A204.1 (cell line): ENCODE data around the gene PBLD.
"Not testable (repeated sequence)": the region's sequence is repeated elsewhere in the genome, so short reads cannot be mapped to it uniquely, and the experiment has no call there.

Experiments
- FAIRE-seq: peaks from 2 replicates; lab custom pipeline; 2012; peaks lifted over from hg19 to GRCh38; lab: Jason Lieb, UNC

Gene PBLD

GRCh38 chr10:68330852-68331454 is 1.8 kb downstream of the PBLD start:
- no peak for FAIRE-seq

GRCh38 chr10:68329506-68329861 is 3.2 kb downstream of the PBLD start:
- no peak for FAIRE-seq

- no peak for FAIRE-seq
These were observed 4.6 kb downstream of the PBLD start for GRCh38 chr10:68327889-68328786.

- FAIRE-seq: not testable (repeated sequence)
These were observed 8.3 kb downstream of the PBLD start for GRCh38 chr10:68324396-68324795.

- FAIRE-seq: no peak
These were observed 14.2 kb downstream of the PBLD start for GRCh38 chr10:68318331-68319059.

GRCh38 chr10:68315582-68315981 is 17.1 kb downstream of the PBLD start:
- FAIRE-seq: no peak

GRCh38 chr10:68314930-68315329 is 17.8 kb downstream of the PBLD start:
- FAIRE-seq: not testable (repeated sequence)

- no peak for FAIRE-seq
These were observed 22.2 kb downstream of the PBLD start for GRCh38 chr10:68310531-68310930.

- peak; percentile 68 for FAIRE-seq
These were observed 26.9 kb downstream of the PBLD start for GRCh38 chr10:68305854-68306253.

- FAIRE-seq: no peak
These were observed 28.8 kb downstream of the PBLD start for GRCh38 chr10:68303849-68304412.

- no peak for FAIRE-seq
These were observed 29.9 kb downstream of the PBLD start for GRCh38 chr10:68302871-68303270.

- no peak for FAIRE-seq
These were observed 30.3 kb downstream of the PBLD start for GRCh38 chr10:68302503-68302823.

GRCh38 chr10:68301790-68302502 is 30.8 kb downstream of the PBLD start:
- peak; percentile 97 for FAIRE-seq

GRCh38 chr10:68301301-68301700 is 31.4 kb downstream of the PBLD start:
- no peak for FAIRE-seq

- no peak for FAIRE-seq
These were observed 35.7 kb downstream of the PBLD start for GRCh38 chr10:68296843-68297663.

- no peak for FAIRE-seq
These were observed 42.0 kb downstream of the PBLD start for GRCh38 chr10:68290736-68291135.

- FAIRE-seq: no peak
These were observed 44.0 kb downstream of the PBLD start for GRCh38 chr10:68288717-68289116.

GRCh38 chr10:68284062-68285001 is 48.4 kb downstream of the PBLD start:
- no peak for FAIRE-seq

GRCh38 chr10:68280758-68281157 is 52.0 kb downstream of the PBLD start:
- no peak for FAIRE-seq
